MM.1S (cell line): ENCODE data around the gene CASZ1.

ENCODE experiments used
- DNase-seq: peaks from one replicate; pipeline ENCODE4 v3.0.0-alpha.2; 2015
- H2AFZ ChIP-seq: fragments of 300-600 bp; sonication (generic); 2 replicates; pipeline ENCODE4 v1.6.0; 2016; ENCODE audit warnings: antibody characterized with exemption, low read length
- H3F3A ChIP-seq: fragments of 300-600 bp; sonication (generic); 2 replicates; pipeline ENCODE4 v1.6.1; 2016; ENCODE audit warnings: mild to moderate bottlenecking, antibody characterized with exemption, low read length, moderate library complexity, mixed read lengths; ENCODE audit not compliant: insufficient read depth
- H3K27ac ChIP-seq: fragments of 300-600 bp; sonication (generic); 2 replicates; pipeline ENCODE4 v1.5.1; 2016; ENCODE audit warnings: mild to moderate bottlenecking, low read length
- H3K27me3 ChIP-seq: fragments of 300-600 bp; sonication (generic); replicated peaks from 2 replicates; pipeline ENCODE4 v1.6.0; 2016; ENCODE audit warnings: low read length; ENCODE audit not compliant: insufficient read depth
- H3K36me3 ChIP-seq: fragments of 300-600 bp; sonication (generic); replicated peaks from 2 replicates; pipeline ENCODE4 v1.6.1; 2016; ENCODE audit warnings: mild to moderate bottlenecking, low read length, mixed read lengths; ENCODE audit not compliant: insufficient read depth
- H3K4me1 ChIP-seq: fragments of 300-600 bp; sonication (generic); 2 replicates; pipeline ENCODE4 v1.6.1; 2016; ENCODE audit warnings: low read length, mixed read lengths
- H3K4me2 ChIP-seq: fragments of 300-600 bp; sonication (generic); 2 replicates; pipeline ENCODE4 v1.6.0; 2016; ENCODE audit warnings: low read depth, low read length
- H3K4me3 ChIP-seq: fragments of 300-600 bp; sonication (generic); 2 replicates; pipeline ENCODE4 v1.5.1; 2016; ENCODE audit warnings: low read length, mixed read lengths
- H3K79me2 ChIP-seq: fragments of 300-600 bp; sonication (generic); 2 replicates; pipeline ENCODE4 v1.6.1; 2016; ENCODE audit warnings: mixed run types, low read length, mixed read lengths
- H3K9ac ChIP-seq: fragments of 300-600 bp; sonication (generic); 2 replicates; pipeline ENCODE4 v1.6.1; 2016; ENCODE audit warnings: low read length, mixed read lengths
- H3K9me2 ChIP-seq: fragments of 300-600 bp; sonication (generic); replicated peaks from 2 replicates; pipeline ENCODE4 v1.6.1; 2016; ENCODE audit warnings: mild to moderate bottlenecking, low read length, mixed read lengths; ENCODE audit not compliant: insufficient read depth
- H3K9me3 ChIP-seq: fragments of 300-600 bp; sonication (generic); replicated peaks from 2 replicates; pipeline ENCODE4 v1.6.1; 2016; ENCODE audit warnings: mild to moderate bottlenecking, low read length, mixed read lengths; ENCODE audit not compliant: insufficient read depth
- H4K20me1 ChIP-seq: fragments of 300-600 bp; sonication (generic); 2 replicates; pipeline ENCODE4 v1.6.1; 2016; ENCODE audit warnings: mild to moderate bottlenecking, low read length, moderate library complexity, mixed read lengths; ENCODE audit not compliant: insufficient read depth
- EZH2 ChIP-seq: fragments of 300-600 bp; sonication (generic); optimal IDR thresholded peaks from 2 replicates; pipeline ENCODE3; 2017; ENCODE audit warnings: low read depth, mild to moderate bottlenecking, antibody characterized with exemption, low read length, mixed read lengths
- EZH2phosphoT487 ChIP-seq: fragments of 300-600 bp; sonication (generic); IDR thresholded peaks from 2 replicates; pipeline ENCODE4 v1.6.1; 2018; ENCODE audit warnings: antibody characterized with exemption, low read length
- TF ChIP-seq, protein P1 (sequence below): fragments of 300-600 bp; sonication (generic); IDR thresholded peaks from 2 replicates; pipeline ENCODE4 v1.5.1; 2016; ENCODE audit warnings: antibody characterized with exemption, low read length, mixed read lengths

CASZ1 gene

DNA sequence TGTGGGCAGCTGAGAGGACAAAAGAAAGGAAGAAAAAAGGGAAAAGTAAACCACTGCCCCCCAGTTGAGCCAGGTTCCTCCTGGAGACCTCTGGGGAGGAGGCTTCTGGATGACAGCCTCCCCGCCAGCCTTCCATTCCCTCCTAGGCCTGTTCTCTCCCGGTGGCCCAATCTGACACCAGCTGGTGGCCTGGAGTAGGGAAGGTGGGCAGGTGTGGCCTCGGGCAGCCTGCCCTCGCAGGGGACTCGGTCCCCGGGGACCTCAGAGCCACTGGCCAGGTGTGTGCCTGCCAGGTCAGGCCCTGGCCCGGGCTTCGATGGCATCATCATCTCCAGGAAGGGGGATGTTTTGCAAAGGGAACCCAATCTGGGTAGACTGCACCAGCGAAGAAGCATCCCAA lies 159.0 kb downstream of the CASZ1 start:
- Histone ChIP-seq H3K4me2 (no peak overlapping the region), H2AFZ (no peak overlapping the region), H3K36me3 (no peaks in the 10 kb centered on the region), H3K4me1 (no peaks in the 10 kb centered on the region), H4K20me1 (no peaks in the 10 kb centered on the region), H3K79me2 (no peaks in the 10 kb centered on the region), H3K27ac (no peak overlapping the region), H3K9me2 (no peaks in the 10 kb centered on the region), H3K9ac (no peak overlapping the region), H3K4me3 (no peak overlapping the region), H3K27me3 (peaks cover 30% of the 10 kb centered on the region), H3K9me3 (no peaks in the 10 kb centered on the region), H3F3A (no peaks in the 10 kb centered on the region)
- no peak for DNase-seq
- no peak for TF ChIP-seq EZH2
- TF ChIP-seq, protein P1, sequence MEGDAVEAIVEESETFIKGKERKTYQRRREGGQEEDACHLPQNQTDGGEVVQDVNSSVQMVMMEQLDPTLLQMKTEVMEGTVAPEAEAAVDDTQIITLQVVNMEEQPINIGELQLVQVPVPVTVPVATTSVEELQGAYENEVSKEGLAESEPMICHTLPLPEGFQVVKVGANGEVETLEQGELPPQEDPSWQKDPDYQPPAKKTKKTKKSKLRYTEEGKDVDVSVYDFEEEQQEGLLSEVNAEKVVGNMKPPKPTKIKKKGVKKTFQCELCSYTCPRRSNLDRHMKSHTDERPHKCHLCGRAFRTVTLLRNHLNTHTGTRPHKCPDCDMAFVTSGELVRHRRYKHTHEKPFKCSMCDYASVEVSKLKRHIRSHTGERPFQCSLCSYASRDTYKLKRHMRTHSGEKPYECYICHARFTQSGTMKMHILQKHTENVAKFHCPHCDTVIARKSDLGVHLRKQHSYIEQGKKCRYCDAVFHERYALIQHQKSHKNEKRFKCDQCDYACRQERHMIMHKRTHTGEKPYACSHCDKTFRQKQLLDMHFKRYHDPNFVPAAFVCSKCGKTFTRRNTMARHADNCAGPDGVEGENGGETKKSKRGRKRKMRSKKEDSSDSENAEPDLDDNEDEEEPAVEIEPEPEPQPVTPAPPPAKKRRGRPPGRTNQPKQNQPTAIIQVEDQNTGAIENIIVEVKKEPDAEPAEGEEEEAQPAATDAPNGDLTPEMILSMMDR: no peak
- TF ChIP-seq EZH2phosphoT487: no peak

DNA sequence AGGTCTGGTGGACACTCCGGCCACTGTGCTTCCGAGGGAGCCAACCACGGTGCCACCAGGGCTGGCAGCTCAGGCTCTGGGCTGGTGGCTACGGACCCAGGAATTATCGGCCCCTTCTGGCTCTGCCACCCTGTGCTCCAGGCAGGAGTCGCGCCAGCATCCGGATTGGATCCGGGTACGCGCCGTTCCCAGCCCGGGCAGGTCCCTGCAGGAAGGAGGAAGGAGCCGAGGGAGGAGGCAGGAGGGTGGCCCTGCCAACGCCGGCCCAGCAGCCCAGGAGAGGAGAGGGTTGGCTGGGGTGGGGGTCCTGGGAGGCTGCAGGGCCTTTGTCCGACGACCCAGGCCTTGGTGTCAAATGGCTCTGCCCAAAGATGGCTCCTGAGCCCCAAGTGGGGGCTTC lies 160.5 kb downstream of the CASZ1 start:
- no peaks in the 10 kb centered on the region for H3F3A ChIP-seq
- no peaks in the 10 kb centered on the region for H3K79me2 ChIP-seq
- peaks cover 19% of the 10 kb centered on the region for H3K27me3 ChIP-seq
- H3K4me3 ChIP-seq: no peak overlapping the region
- H3K9ac ChIP-seq: no peak overlapping the region
- no peaks in the 10 kb centered on the region for H3K9me3 ChIP-seq
- H3K27ac ChIP-seq: no peak overlapping the region
- H3K4me1 ChIP-seq: no peaks in the 10 kb centered on the region
- TF ChIP-seq EZH2: no peak
- no peak for TF ChIP-seq EZH2phosphoT487
- TF ChIP-seq, protein P1: no peak
- H2AFZ ChIP-seq: no peak overlapping the region
- H4K20me1 ChIP-seq: no peaks in the 10 kb centered on the region
- no peak overlapping the region for H3K4me2 ChIP-seq
- no peaks in the 10 kb centered on the region for H3K9me2 ChIP-seq
- no peak for DNase-seq
- no peaks in the 10 kb centered on the region for H3K36me3 ChIP-seq

DNA sequence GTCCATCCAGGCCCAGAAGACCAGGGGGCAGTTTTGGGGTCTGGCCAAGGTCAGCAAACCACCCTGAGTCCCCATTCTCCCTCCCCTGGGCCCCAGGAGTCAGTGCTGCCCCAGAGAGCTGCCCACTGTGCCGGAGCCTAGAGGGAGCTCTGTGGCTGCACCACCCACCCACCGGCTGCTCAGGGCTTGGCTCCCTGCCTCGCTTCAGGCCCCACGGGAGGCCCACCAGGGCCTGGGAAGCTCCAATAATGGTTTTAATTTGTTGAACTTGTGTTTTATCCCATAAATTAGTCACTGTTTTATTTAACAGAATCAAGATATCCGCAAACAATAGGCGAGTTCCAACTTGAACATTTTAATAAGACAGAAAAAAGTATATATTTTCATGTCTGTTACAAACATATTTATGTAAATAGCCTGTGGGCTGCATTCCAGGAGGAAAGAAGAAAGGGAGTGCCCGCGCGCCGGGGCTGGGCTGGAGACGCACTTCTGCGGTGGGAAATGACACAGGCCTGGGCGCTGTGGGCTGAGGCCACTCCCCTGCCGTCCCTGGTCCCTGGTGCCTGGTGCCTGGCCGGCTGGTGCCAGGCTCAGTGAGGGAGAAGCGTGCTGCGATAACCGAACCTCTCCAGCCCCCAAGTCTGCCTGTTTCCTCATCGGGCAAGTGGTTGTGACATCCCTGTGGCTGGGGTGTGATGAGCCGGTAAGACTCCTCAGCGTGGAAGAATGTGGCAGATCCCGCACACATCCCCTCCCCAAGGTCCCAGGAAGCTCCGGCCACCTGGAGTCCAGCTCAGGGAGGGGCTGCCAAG lies 161.2 kb downstream of the CASZ1 start:
- H3K9me3 ChIP-seq: no peaks in the 10 kb centered on the region
- H2AFZ ChIP-seq: no peak overlapping the region
- H3K36me3 ChIP-seq: no peaks in the 10 kb centered on the region
- no peaks in the 10 kb centered on the region for H3K4me1 ChIP-seq
- peaks cover 17% of the 10 kb centered on the region for H3K27me3 ChIP-seq
- no peak overlapping the region for H3K4me3 ChIP-seq
- no peak overlapping the region for H3K27ac ChIP-seq
- H3K9ac ChIP-seq: no peak overlapping the region
- H3F3A ChIP-seq: no peaks in the 10 kb centered on the region
- no peaks in the 10 kb centered on the region for H3K9me2 ChIP-seq
- no peak overlapping the region for H3K4me2 ChIP-seq
- H3K79me2 ChIP-seq: no peaks in the 10 kb centered on the region
- TF ChIP-seq EZH2 (no peak), EZH2phosphoT487 (no peak)
- TF ChIP-seq, protein P1: no peak
- DNase-seq: no peak
- no peaks in the 10 kb centered on the region for H4K20me1 ChIP-seq
